H9 (cell line): ENCODE data around the gene CDH4. TPM values are rescaled to one million over a fixed set of nuclear protein-coding genes. Genes with fewer than 3 reads are reported as not detected.

Source experiments
- DNase-seq: peaks from one replicate; pipeline ENCODE4 v3.0.0-alpha.2; 2017
- H2AFZ ChIP-seq: one replicate; pipeline ENCODE4 v1.6.1; 2013; ENCODE audit warnings: mild to moderate bottlenecking, low read length, control low read depth, moderate library complexity
- H2AK5ac ChIP-seq: 2 replicates; pipeline ENCODE4 v1.6.1; 2013; ENCODE audit warnings: low read length, control low read depth, mixed read lengths; ENCODE audit not compliant: insufficient read length
- H2BK120ac ChIP-seq: one replicate; pipeline ENCODE4 v1.6.1; 2013; ENCODE audit warnings: low read depth, mild to moderate bottlenecking, low read length, control low read depth, inconsistent platforms; ENCODE audit not compliant: poor library complexity, severe bottlenecking
- H2BK12ac ChIP-seq: 2 replicates; pipeline ENCODE4 v1.6.1; 2013; ENCODE audit warnings: low read length, control low read depth, mixed read lengths, low read depth; ENCODE audit not compliant: insufficient read length
- H2BK15ac ChIP-seq: 2 replicates; pipeline ENCODE4 v1.6.1; 2013; ENCODE audit warnings: low read depth, low read length, control low read depth
- H2BK20ac ChIP-seq: one replicate; pipeline ENCODE4 v1.6.1; 2013; ENCODE audit warnings: low read depth, mild to moderate bottlenecking, low read length, control low read depth, inconsistent platforms; ENCODE audit not compliant: poor library complexity, severe bottlenecking
- H2BK5ac ChIP-seq: 2 replicates; pipeline ENCODE4 v1.6.1; 2013; ENCODE audit warnings: low read length, control low read depth, mixed read lengths; ENCODE audit not compliant: insufficient read length
- H3K14ac ChIP-seq: 2 replicates; pipeline ENCODE4 v1.6.1; 2013; ENCODE audit warnings: low read length, control low read depth; ENCODE audit not compliant: insufficient read depth
- H3K18ac ChIP-seq: 2 replicates; pipeline ENCODE4 v1.6.1; 2013; ENCODE audit warnings: low read depth, mild to moderate bottlenecking, mixed read lengths, low read length, control low read depth; ENCODE audit not compliant: insufficient read length
- H3K23ac ChIP-seq: 2 replicates; pipeline ENCODE4 v1.6.1; 2013; ENCODE audit warnings: low read length, control low read depth, mixed read lengths, low read depth; ENCODE audit not compliant: insufficient read length
- H3K23me2 ChIP-seq: 2 replicates; pipeline ENCODE4 v1.6.1; 2013; ENCODE audit warnings: low read depth, mild to moderate bottlenecking, mixed read lengths, low read length, control low read depth; ENCODE audit not compliant: insufficient read length, poor library complexity, severe bottlenecking
- H3K27ac ChIP-seq: 2 replicates; pipeline ENCODE4 v1.5.1; 2013; ENCODE audit warnings: low read length, control low read depth, mixed read lengths, low read depth; ENCODE audit not compliant: insufficient read length
- H3K27me3 ChIP-seq: 2 replicates; pipeline ENCODE4 v1.6.1; 2013; ENCODE audit warnings: low read length, control low read depth, inconsistent platforms; ENCODE audit not compliant: insufficient read depth
- H3K4ac ChIP-seq: 2 replicates; pipeline ENCODE4 v1.6.1; 2013; ENCODE audit warnings: low read depth, mild to moderate bottlenecking, control low read depth, inconsistent platforms, low read length, moderate library complexity
- H3K4me1 ChIP-seq: 2 replicates; pipeline ENCODE4 v1.6.1; 2013; ENCODE audit warnings: low read length, control low read depth, inconsistent platforms; ENCODE audit not compliant: insufficient read depth
- H3K4me2 ChIP-seq: 2 replicates; pipeline ENCODE4 v1.6.1; 2013; ENCODE audit warnings: low read length, control low read depth, mixed read lengths; ENCODE audit not compliant: insufficient read length, insufficient read depth
- H3K56ac ChIP-seq: 2 replicates; pipeline ENCODE4 v1.6.1; 2013; ENCODE audit warnings: low read depth, mild to moderate bottlenecking, mixed read lengths, low read length, control low read depth; ENCODE audit not compliant: insufficient read length
- H3K79me1 ChIP-seq: 2 replicates; pipeline ENCODE4 v1.6.1; 2013; ENCODE audit warnings: low read depth, mild to moderate bottlenecking, moderate library complexity, low read length, control low read depth, inconsistent platforms; ENCODE audit not compliant: insufficient read depth, poor library complexity, severe bottlenecking
- H3K79me2 ChIP-seq: 2 replicates; pipeline ENCODE4 v1.6.1; 2013; ENCODE audit warnings: low read length, control low read depth, inconsistent platforms; ENCODE audit not compliant: insufficient read depth
- H3K9ac ChIP-seq: 2 replicates; pipeline ENCODE4 v1.6.1; 2013; ENCODE audit warnings: low read length, control low read depth, mixed read lengths; ENCODE audit not compliant: insufficient read length; ENCODE audit errors: extremely low read depth
- H3K9me3 ChIP-seq: one replicate; pipeline ENCODE4 v1.6.1; 2013; ENCODE audit warnings: low read depth, low read length, inconsistent platforms; ENCODE audit not compliant: control insufficient read depth
- H3T11ph ChIP-seq: one replicate; pipeline ENCODE4 v1.6.1; 2013; ENCODE audit warnings: mild to moderate bottlenecking, low read length, control low read depth, inconsistent platforms
- H4K20me1 ChIP-seq: one replicate; pipeline ENCODE4 v1.6.1; 2013; ENCODE audit not compliant: control insufficient read depth, insufficient read length, insufficient read depth
- H4K5ac ChIP-seq: 2 replicates; pipeline ENCODE4 v1.6.1; 2013; ENCODE audit warnings: low read depth, mild to moderate bottlenecking, mixed read lengths, low read length, control low read depth; ENCODE audit not compliant: insufficient read length
- H4K8ac ChIP-seq: replicated peaks from 2 replicates; pipeline ENCODE4 v1.6.1; 2013; ENCODE audit warnings: low read length, control low read depth, mixed read lengths, low read depth; ENCODE audit not compliant: insufficient read length
- H4K91ac ChIP-seq: 2 replicates; pipeline ENCODE4 v1.6.1; 2013; ENCODE audit warnings: low read depth, mild to moderate bottlenecking, moderate library complexity, mixed read lengths, low read length, control low read depth; ENCODE audit not compliant: insufficient read length
- H3K27ac Mint-ChIP-seq, 3 experiments: 2 replicates in 2 of 3; 3 replicates in 1 of 3; pipeline ENCODE4 v1.8.0; 2020 to 2021; ENCODE audit warnings: mixed read lengths in 3 of 3, mild to moderate bottlenecking in 1 of 3, moderate library complexity in 1 of 3
- H3K27me3 Mint-ChIP-seq: 2 replicates; pipeline ENCODE4 v1.8.0; 2021; ENCODE audit warnings: low read depth, mild to moderate bottlenecking, moderate library complexity, mixed read lengths
- H3K36me3 Mint-ChIP-seq, 3 experiments: 2 replicates in 2 of 3; 3 replicates in 1 of 3; pipeline ENCODE4 v1.8.0; 2020 to 2021; ENCODE audit warnings: low read depth in 3 of 3, mixed read lengths in 3 of 3; ENCODE audit not compliant: insufficient read depth in 1 of 3
- H3K4me1 Mint-ChIP-seq, 2 experiments: 2 replicates each; pipeline ENCODE4 v1.8.0; 2020; ENCODE audit warnings: mixed read lengths in 2 of 2
- H3K4me3 Mint-ChIP-seq, 2 experiments: 2 replicates in 1 of 2; 3 replicates in 1 of 2; pipeline ENCODE4 v1.8.0; 2020 to 2021; ENCODE audit warnings: mild to moderate bottlenecking in 2 of 2, mixed read lengths in 2 of 2, moderate library complexity in 1 of 2
- H3K9me3 Mint-ChIP-seq, 2 experiments: 2 replicates in 1 of 2; 3 replicates in 1 of 2; pipeline ENCODE4 v1.8.0; 2020; ENCODE audit warnings: mild to moderate bottlenecking in 2 of 2, mixed read lengths in 2 of 2, moderate library complexity in 1 of 2
- CTCF ChIP-seq: fragments of 200-600 bp; sonication (generic); conservative IDR thresholded peaks from 3 replicates; pipeline ENCODE4 v1.8.0; 2021; ENCODE audit warnings: antibody characterized with exemption, mild to moderate bottlenecking
- WGBS: extraction: QIAGEN DNeasy Blood & Tissue Kit; methylation state at CpG from one replicate; pipeline ENCODE4 v1.1.7; 2013; ENCODE audit warnings: missing lambda C conversion rate, low lambda C conversion rate, mixed read lengths; ENCODE audit not compliant: insufficient read length; ENCODE audit errors: extremely low coverage; 5-methylcytosine and 5-hydroxymethylcytosine counted together
- total RNA-seq: library from RNA; stranded (reverse); gene quantifications from 2 replicates; pipeline ENCODE4 v1.2.1, GENCODE V29; 2021

The CDH4 gene
- total RNA-seq, 1 experiment from 2014 or later, result 3.0 TPM

GRCh38 chr20:61426352-61426751 is 174.3 kb downstream of the CDH4 start:
- H3K4me2 ChIP-seq, result no peak overlapping the region
- no peak for TF ChIP-seq CTCF
- no peak overlapping the region; the same call in 1 of the 2 replicates for H3K14ac ChIP-seq
- no peak overlapping the region for H3K56ac ChIP-seq
- H4K8ac ChIP-seq, result no peak overlapping the region
- H3K79me1 ChIP-seq, result no peaks in the 10 kb centered on the region
- no peak overlapping the region for H3K4ac ChIP-seq
- no peak overlapping the region for H2BK15ac ChIP-seq
- H2BK20ac ChIP-seq, result no peak overlapping the region
- H3K4me1 ChIP-seq, result 0 out of 2 replicates have a peak, but pooled peaks cover 2% of the 10 kb centered on the region
- no peaks in the 10 kb centered on the region for H4K20me1 ChIP-seq
- H3K36me3 Mint-ChIP-seq, result no peaks in the 10 kb centered on the region
- no CpG with 5 or more reads among the region's 8 CpGs for WGBS
- H3K27me3 ChIP-seq, result no peaks in the 10 kb centered on the region; the same call in 1 of the 2 replicates
- peaks cover 4 to 6% of the 10 kb centered on the region in 2 experiments; a peak in 2 of 4 replicates for H3K4me1 Mint-ChIP-seq
- H4K5ac ChIP-seq, result no peak overlapping the region
- no peak overlapping the region for H2AK5ac ChIP-seq
- no peak overlapping the region for H3K23ac ChIP-seq
- no peaks in the 10 kb centered on the region for H3K9me3 ChIP-seq
- no peak overlapping the region for H2BK12ac ChIP-seq
- H3K4me3 Mint-ChIP-seq, result no peak overlapping the region
- H2AFZ ChIP-seq, result no peak overlapping the region
- no peak overlapping the region for H3T11ph ChIP-seq
- no peaks in the 10 kb centered on the region for H3K23me2 ChIP-seq
- H3K79me2 ChIP-seq, result no peaks in the 10 kb centered on the region
- H3K27me3 Mint-ChIP-seq, result peaks cover 38% of the 10 kb centered on the region
- H3K18ac ChIP-seq, result no peak overlapping the region
- H4K91ac ChIP-seq, result no peak overlapping the region
- H2BK5ac ChIP-seq, result no peak overlapping the region
- DNase-seq, result no peak
- H3K27ac ChIP-seq, result no peak overlapping the region
- no peak overlapping the region for H3K9ac ChIP-seq
- H3K9me3 Mint-ChIP-seq, result no peaks in the 10 kb centered on the region
- no peak overlapping the region for H2BK120ac ChIP-seq
- H3K27ac Mint-ChIP-seq, result no peak overlapping the region
